SK-N-SH treated with all-trans-retinoic acid at 6 μM for 48 hours (cell line): ENCODE measurements around the gene RTL1.

Experiments
- ATAC-seq: fragments of 200-7000 bp; cut with Tn5 transposase; 3 replicates; pipeline ENCODE4 v1.9.1; 2020; ENCODE audit warnings: mild to moderate bottlenecking, moderate library complexity
- ARNTL ChIP-seq: fragments of 450-650 bp; formaldehyde crosslinking; IDR thresholded peaks from 2 replicates; pipeline ENCODE4 v1.5.0; 2020; ENCODE audit warnings: low read depth, mild to moderate bottlenecking, moderate library complexity, borderline replicate concordance
- BACH2 ChIP-seq: fragments of 250-450 bp; sonication (Bioruptor Pico); IDR thresholded peaks from 2 replicates; pipeline ENCODE4 v1.9.0; 2021; ENCODE audit warnings: mild to moderate bottlenecking, borderline replicate concordance
- CREB5 ChIP-seq: fragments of 250-450 bp; sonication (Bioruptor Pico); IDR thresholded peaks from 2 replicates; pipeline ENCODE4 v1.5.1; 2020; ENCODE audit warnings: low read depth, mild to moderate bottlenecking, moderate library complexity
- CSDC2 ChIP-seq: fragments of 250-450 bp; sonication (Bioruptor Pico); IDR thresholded peaks from 2 replicates; pipeline ENCODE4 v1.5.0; 2020; ENCODE audit warnings: mild to moderate bottlenecking, moderate library complexity
- CSRNP3 ChIP-seq: fragments of 250-450 bp; sonication (Bioruptor Pico); IDR thresholded peaks from 2 replicates; pipeline ENCODE4 v1.5.1; 2021; ENCODE audit warnings: mild to moderate bottlenecking, moderate library complexity
- ESRRG ChIP-seq: fragments of 250-450 bp; sonication (Bioruptor Pico); IDR thresholded peaks from 2 replicates; pipeline ENCODE4 v1.6.1; 2021; ENCODE audit warnings: mild to moderate bottlenecking
- GLIS3 ChIP-seq: fragments of 250-450 bp; sonication (Bioruptor Pico); IDR thresholded peaks from 2 replicates; pipeline ENCODE4 v1.5.0; 2020; ENCODE audit warnings: mild to moderate bottlenecking, moderate library complexity
- ISL1 ChIP-seq: fragments of 250-450 bp; sonication (Bioruptor Pico); IDR thresholded peaks from 2 replicates; pipeline ENCODE4 v2.1.2; 2022; ENCODE audit warnings: mild to moderate bottlenecking, moderate library complexity
- OSR1 ChIP-seq: fragments of 250-450 bp; sonication (Bioruptor Pico); IDR thresholded peaks from 2 replicates; pipeline ENCODE4 v1.8.0; 2022; ENCODE audit warnings: moderate library complexity, mild to moderate bottlenecking, inconsistent platforms
- POU6F1 ChIP-seq: fragments of 250-450 bp; sonication (Bioruptor Pico); IDR thresholded peaks from 2 replicates; pipeline ENCODE4 v1.8.0; 2021; ENCODE audit warnings: low read depth, mild to moderate bottlenecking, moderate library complexity, borderline replicate concordance
- PPARA ChIP-seq: fragments of 250-450 bp; sonication (Bioruptor Pico); IDR thresholded peaks from 2 replicates; pipeline ENCODE4 v1.5.0; 2020; ENCODE audit warnings: mild to moderate bottlenecking, borderline replicate concordance
- RARB ChIP-seq: fragments of 250-450 bp; sonication (Bioruptor Pico); IDR thresholded peaks from 2 replicates; pipeline ENCODE4 v1.8.0; 2021; ENCODE audit warnings: mild to moderate bottlenecking, moderate library complexity
- SNAI2 ChIP-seq: fragments of 250-450 bp; sonication (Bioruptor Pico); IDR thresholded peaks from 2 replicates; pipeline ENCODE4 v1.5.0; 2020; ENCODE audit warnings: mild to moderate bottlenecking, moderate library complexity
- TCF4 ChIP-seq: fragments of 250-450 bp; sonication (Bioruptor Pico); IDR thresholded peaks from 2 replicates; pipeline ENCODE4 v1.8.0; 2021; ENCODE audit warnings: mild to moderate bottlenecking, moderate library complexity, borderline replicate concordance
- TOX ChIP-seq: fragments of 250-450 bp; sonication (Bioruptor Pico); IDR thresholded peaks from 2 replicates; pipeline ENCODE4 v1.8.0; 2021; ENCODE audit warnings: mild to moderate bottlenecking, moderate library complexity, borderline replicate concordance
- ZC3H10 ChIP-seq: fragments of 250-450 bp; sonication (Bioruptor Pico); IDR thresholded peaks from 2 replicates; pipeline ENCODE4 v1.5.1; 2021; ENCODE audit warnings: mild to moderate bottlenecking, moderate library complexity
- ZFP3 ChIP-seq: fragments of 250-450 bp; sonication (Bioruptor Pico); IDR thresholded peaks from 2 replicates; pipeline ENCODE4 v1.5.0; 2020; ENCODE audit warnings: mild to moderate bottlenecking, moderate library complexity
- ZFP30 ChIP-seq: fragments of 450-650 bp; formaldehyde crosslinking; IDR thresholded peaks from 2 replicates; pipeline ENCODE4 v1.5.0; 2022; ENCODE audit warnings: mild to moderate bottlenecking, moderate library complexity
- ZNF565 ChIP-seq: fragments of 450-650 bp; formaldehyde crosslinking; conservative IDR thresholded peaks from 2 replicates; pipeline ENCODE4 v1.5.0; 2020; ENCODE audit warnings: low read depth, mild to moderate bottlenecking, moderate library complexity
- ZNF70 ChIP-seq: fragments of 450-650 bp; formaldehyde crosslinking; IDR thresholded peaks from 2 replicates; pipeline ENCODE4 v1.5.0; 2020; ENCODE audit warnings: mild to moderate bottlenecking, moderate library complexity
- ZNF8 ChIP-seq: fragments of 450-650 bp; formaldehyde crosslinking; IDR thresholded peaks from 2 replicates; pipeline ENCODE4 v1.5.0; 2020; ENCODE audit warnings: mild to moderate bottlenecking, moderate library complexity

RTL1 gene

GRCh38 chr14:100904307-100905087, 975 bp upstream of the RTL1 start (continued):
- TF ChIP-seq CREB5 (CRISPR knock-in tag) (no peak), GLIS3 (CRISPR knock-in tag) (no peak)

- no peak for TF ChIP-seq TCF4 (CRISPR knock-in tag)
- TF ChIP-seq TOX: no peak
- TF ChIP-seq ZFP30 (CRISPR knock-in tag): no peak
- no peak for TF ChIP-seq SNAI2 (CRISPR knock-in tag)
- no peak for TF ChIP-seq GLIS3 (CRISPR knock-in tag)
- no peak for TF ChIP-seq CSRNP3 (CRISPR knock-in tag)
- no peak for TF ChIP-seq ARNTL
- no peak for TF ChIP-seq OSR1
- no peak for TF ChIP-seq ZNF565 (CRISPR knock-in tag)
- no peak for TF ChIP-seq POU6F1
- TF ChIP-seq PPARA (CRISPR knock-in tag): no peak
- TF ChIP-seq CSDC2 (CRISPR knock-in tag): no peak
- no peak for TF ChIP-seq CREB5 (CRISPR knock-in tag)
- no peak for TF ChIP-seq BACH2 (CRISPR knock-in tag)
- TF ChIP-seq ZC3H10: no peak
- no peak for TF ChIP-seq ZNF8 (CRISPR knock-in tag)
- no peak for TF ChIP-seq ISL1
- no peak for ATAC-seq
These were observed 421 bp downstream of the RTL1 start for GRCh38 chr14:100903134-100903468.

GRCh38 chr14:100902295-100903133, 1.0 kb downstream of the RTL1 start:
- no peak; the same call in 1 of the 3 replicates for ATAC-seq
- TF ChIP-seq ZC3H10 (no peak), ZNF70 (CRISPR knock-in tag) (no peak), GLIS3 (CRISPR knock-in tag) (no peak)

GRCh38 chr14:100901391-100902183, 1.9 kb downstream of the RTL1 start:
- no peak for ATAC-seq
- TF ChIP-seq ZNF70 (CRISPR knock-in tag): no peak
- no peak for TF ChIP-seq ESRRG (CRISPR knock-in tag)
- no peak for TF ChIP-seq TCF4 (CRISPR knock-in tag)
- TF ChIP-seq ISL1: no peak
- no peak for TF ChIP-seq ZFP3
- TF ChIP-seq RARB (CRISPR knock-in tag): no peak
- no peak for TF ChIP-seq ZNF565 (CRISPR knock-in tag)
- TF ChIP-seq, all 23 proteins: peak for 0
